SK-N-MC (cell line): ENCODE data around the gene SHC3.

Experiments
- EZH2 ChIP-seq: fragments of 200-600 bp; sonication (generic); IDR thresholded peaks from one replicate; pipeline ENCODE4 v1.6.1; 2017; ENCODE audit warnings: antibody characterized with exemption
- FOXP2 ChIP-seq: optimal IDR thresholded peaks from 2 replicates; pipeline ENCODE3; 2011; ENCODE audit warnings: mild to moderate bottlenecking, moderate library complexity; ENCODE audit not compliant: insufficient read depth; ENCODE audit errors: extremely low read length, control extremely low read depth
- POLR2AphosphoS5 ChIP-seq: IDR thresholded peaks from 2 replicates; pipeline ENCODE4 v1.6.1; 2012; ENCODE audit warnings: mild to moderate bottlenecking, low read depth, low read length, borderline replicate concordance

GRCh38 chr9:89011683-89012082, 166.9 kb downstream of the SHC3 start:
- TF ChIP-seq EZH2 (no peak), POLR2AphosphoS5 (no peak), FOXP2 (no peak)
